Upper lobe of left lung (tissue), 4 donors: ENCODE results near the gene CREB3L4.

Experiments
- EP300 ChIP-seq, 4 donors: sonication (generic); formaldehyde crosslinking; IDR thresholded peaks; one replicate each; pipeline ENCODE4 v1.5.1; 2017; ENCODE audit warnings: antibody characterized with exemption in 4 of 4, control low read depth in 2 of 4
- POLR2A ChIP-seq, 4 donors: fragments of 450-650 bp; IDR thresholded peaks; one replicate each; pipeline ENCODE4 v1.5.1; 2016 to 2017; ENCODE audit warnings: antibody characterized with exemption in 4 of 4, mild to moderate bottlenecking in 2 of 4
- POLR2AphosphoS5 ChIP-seq, 2 donors: sonication (generic); formaldehyde crosslinking; IDR thresholded peaks; one replicate each; pipeline ENCODE4 v1.5.1; 2017; ENCODE audit warnings: antibody characterized with exemption in 2 of 2
- TF ChIP-seq, protein P1 (sequence below), 6 experiments: fragments of 450-650 bp in 4 of 6; fragments of 200-600 bp in 2 of 6; sonication (generic) in 2 of 6; IDR thresholded peaks; one replicate each; pipeline ENCODE4 v1.5.1; 2016 to 2019; ENCODE audit warnings: antibody characterized with exemption in 6 of 6

DNA sequence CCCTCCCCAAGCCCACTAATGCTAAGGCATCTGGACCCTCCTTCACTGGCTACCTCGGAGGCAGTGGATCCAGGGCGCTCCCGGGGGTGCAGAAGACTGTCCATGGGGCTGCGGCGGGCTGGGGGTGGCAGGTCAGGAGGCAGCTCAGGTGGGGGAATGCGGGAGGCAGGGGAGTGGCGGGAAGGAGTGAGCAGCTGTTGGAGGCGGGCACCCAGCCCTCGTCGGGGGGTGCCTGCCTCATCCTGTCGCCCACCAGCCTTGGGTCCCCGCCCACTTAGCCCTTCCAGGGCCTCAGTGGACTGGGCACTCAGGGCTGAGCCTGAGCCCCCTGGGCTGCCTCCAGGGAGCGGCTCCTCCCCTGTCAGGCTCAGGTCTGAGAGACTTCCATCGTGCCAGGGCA is 34.3 kb upstream of the CREB3L4 start:
- TF ChIP-seq, protein P1, sequence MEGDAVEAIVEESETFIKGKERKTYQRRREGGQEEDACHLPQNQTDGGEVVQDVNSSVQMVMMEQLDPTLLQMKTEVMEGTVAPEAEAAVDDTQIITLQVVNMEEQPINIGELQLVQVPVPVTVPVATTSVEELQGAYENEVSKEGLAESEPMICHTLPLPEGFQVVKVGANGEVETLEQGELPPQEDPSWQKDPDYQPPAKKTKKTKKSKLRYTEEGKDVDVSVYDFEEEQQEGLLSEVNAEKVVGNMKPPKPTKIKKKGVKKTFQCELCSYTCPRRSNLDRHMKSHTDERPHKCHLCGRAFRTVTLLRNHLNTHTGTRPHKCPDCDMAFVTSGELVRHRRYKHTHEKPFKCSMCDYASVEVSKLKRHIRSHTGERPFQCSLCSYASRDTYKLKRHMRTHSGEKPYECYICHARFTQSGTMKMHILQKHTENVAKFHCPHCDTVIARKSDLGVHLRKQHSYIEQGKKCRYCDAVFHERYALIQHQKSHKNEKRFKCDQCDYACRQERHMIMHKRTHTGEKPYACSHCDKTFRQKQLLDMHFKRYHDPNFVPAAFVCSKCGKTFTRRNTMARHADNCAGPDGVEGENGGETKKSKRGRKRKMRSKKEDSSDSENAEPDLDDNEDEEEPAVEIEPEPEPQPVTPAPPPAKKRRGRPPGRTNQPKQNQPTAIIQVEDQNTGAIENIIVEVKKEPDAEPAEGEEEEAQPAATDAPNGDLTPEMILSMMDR (IDR thresholded peaks at IDR 0.05): no peak
- TF ChIP-seq EP300 (IDR thresholded peaks at IDR 0.05) (no peak), POLR2A (IDR thresholded peaks at IDR 0.05) (no peak), POLR2AphosphoS5 (IDR thresholded peaks at IDR 0.05) (no peak)
